Heart left ventricle (tissue), 16 donors: ENCODE data around the gene PIP5K1B. TPM values are rescaled to one million over a fixed set of nuclear protein-coding genes. Genes with fewer than 3 reads are reported as not detected.

Source experiments
- ATAC-seq, 4 donors: fragments of 200-7000 bp; cut with Tn5 transposase; one replicate each; pipeline ENCODE4 v1.9.1; 2020 to 2022; ENCODE audit warnings: moderate library complexity in 4 of 4, mild to moderate bottlenecking in 3 of 4, moderate number of reproducible peaks in 1 of 4
- DNase-seq, 5 donors: peaks; one replicate each; pipeline ENCODE4 v3.0.0-alpha.2; 2020
- H3K27ac ChIP-seq, 12 donors: fragments of 200-600 bp; sonication (generic) in 4 of 12; one replicate each; pipeline versions ENCODE4 v1.5.0 to v1.8.0; 2016 to 2022; ENCODE audit warnings: mild to moderate bottlenecking in 2 of 12
- H3K27me3 ChIP-seq, 9 donors: fragments of 200-600 bp; sonication (generic) in 2 of 9; one replicate each; pipeline versions ENCODE4 v1.5.1 to v1.8.0; 2016 to 2022; ENCODE audit warnings: mild to moderate bottlenecking in 3 of 9
- H3K36me3 ChIP-seq, 9 donors: fragments of 200-600 bp; sonication (generic) in 2 of 9; one replicate each; pipeline versions ENCODE4 v1.5.0 to v1.8.0; 2018 to 2022; ENCODE audit warnings: mild to moderate bottlenecking in 2 of 9
- H3K4me1 ChIP-seq, 12 donors: fragments of 200-600 bp; sonication (generic) in 4 of 12; one replicate each; pipeline versions ENCODE4 v1.5.0 to v1.8.0; 2016 to 2022; ENCODE audit warnings: mild to moderate bottlenecking in 3 of 12
- H3K4me3 ChIP-seq, 12 donors: fragments of 200-600 bp; sonication (generic) in 4 of 12; one replicate each; pipeline versions ENCODE4 v1.5.0 to v1.8.0; 2017 to 2022; ENCODE audit warnings: mild to moderate bottlenecking in 9 of 12, moderate library complexity in 4 of 12
- H3K9me3 ChIP-seq, 12 donors: fragments of 200-600 bp; sonication (generic) in 4 of 12; one replicate each; pipeline versions ENCODE4 v1.5.0 to v1.8.0; 2016 to 2022; ENCODE audit warnings: mild to moderate bottlenecking in 1 of 12
- CTCF ChIP-seq, 12 donors: fragments of 200-600 bp; sonication (generic) in 4 of 12; IDR thresholded peaks; one replicate each; pipeline versions ENCODE4 v1.5.0 to v1.8.0; 2018 to 2022; ENCODE audit warnings: antibody characterized with exemption in 12 of 12, mild to moderate bottlenecking in 5 of 12
- POLR2A ChIP-seq, 2 donors: fragments of 450-650 bp; IDR thresholded peaks; one replicate each; pipeline ENCODE4 v1.6.1; 2017; ENCODE audit warnings: antibody characterized with exemption in 2 of 2, mild to moderate bottlenecking in 2 of 2, moderate library complexity in 2 of 2
- WGBS, 4 donors: extraction: QIAGEN DNeasy Blood & Tissue Kit in 2 of 4; methylation state at CpG; one replicate each; pipeline versions ENCODE4 v1.1.5 to v1.1.7; 2013 to 2018; 5-methylcytosine and 5-hydroxymethylcytosine counted together
- intact Hi-C, 10 donors: fragments of 100-400 bp; cut with DNase I; formaldehyde crosslinking; loops; one replicate each; pipeline versions ENCODE4 v1.11.1 to v1.14.2; 2022
- polyA plus RNA-seq, 2 donors: library from polyadenylated mRNA; stranded (reverse); fragments of 200-250 nt; gene quantifications; one replicate each; pipeline ENCODE4 v1.2.3, GENCODE V29; 2013
- total RNA-seq, 9 donors: library from RNA; depleted of rRNA in 2 of 9; stranded (reverse); fragments of >200 nt in 2 of 9; fragmentation: NEBNext Ultra II Directional in 3 of 9; extraction: Animal tissue kit (Norgen Biotek cat#: 25700) in 3 of 9; gene quantifications; one replicate each; pipeline versions ENCODE4 v1.1.0 to v1.2.4, GENCODE V29; 2016 to 2023
- donor health status: ischemic (EF 13 %, LVEDD 7.1; RV severe dilation, severe dysfunction).
- donor health status: healthy with polysubstance abuse.
- donor health status: DM: no; HTN: yes; CAD: no.
- donor health status: DM: no; HTN: no; CAD: no.
- donor health status: ischemic (EF 25% LVEDD 6.9; RV normal size, moderate dysfunction).
- donor health status: ischemic (EF 25% LVEDD 5.7; RV mildly dilated, moderate dysfunction).
- donor health status: healthy.
- donor health status: DM: yes; HTN: yes; CAD: no.
- donor health status: ischemic (EF 35%, LVEDD 5.7; RV mildly dilated, moderate dysfunction).
- donor health status: nonischemic (EF 11% LVEDD 7.7; RV severe dilation, severe dysfunction).
- donor health status: DM: yes; HTN: yes; CAD: no.
- donor health status: PGD.
- donor health status: ischemic (EF 29% LVEDD 5.4; RV normal size, mild dysfunction).
- donor health status: nonischemic (EF 23%, LVEDD 6.1; RV moderate dilation, normal function).

Gene PIP5K1B
- total and polyA plus RNA-seq, 11 donors, result 8.6 to 68.0 (median 47.5) TPM

GRCh38 chr9:68762570-68762969 lies 57.5 kb downstream of the PIP5K1B start:
- ATAC-seq, result peak in 1 of 4 donors; percentile 18
- WGBS, 4 donors, result 58 to 66% (median 64%) methylated on average over 4 of the region's 4 CpGs

GRCh38 chr9:68763104-68763503 lies 58.1 kb downstream of the PIP5K1B start:
- Histone ChIP-seq H3K4me1 (peaks cover 0 to 39% (median 6%) of the 10 kb centered on the region in 12 donors), H3K36me3 (no peaks in the 10 kb centered on the region), H3K4me3 (no peak overlapping the region), H3K9me3 (peaks cover 0 to 11% (median 0%) of the 10 kb centered on the region in 12 donors), H3K27me3 (no peaks in the 10 kb centered on the region), H3K27ac (no peak overlapping the region)
- intact Hi-C loops, result loop anchor here in 1 of 10 donors (10.0 kb wide), 1 partner anchor 48 kb away; no protein-coding TSS in a partner anchor
- DNase-seq, result no peak
- WGBS, 4 donors, result 73 to 90% (median 85%) methylated on average over 3 of the region's 3 CpGs
- no peak for TF ChIP-seq CTCF (IDR thresholded peaks at IDR 0.05)
- no peak for TF ChIP-seq POLR2A (IDR thresholded peaks at IDR 0.05)
- ATAC-seq, result no peak

More at GRCh38 chr9:68762570-68762969, 57.5 kb downstream of the PIP5K1B start:
- Histone ChIP-seq H3K27ac (no peak overlapping the region), H3K4me3 (no peak overlapping the region), H3K9me3 (peaks cover 0 to 15% (median 0%) of the 10 kb centered on the region in 12 donors), H3K36me3 (no peaks in the 10 kb centered on the region), H3K27me3 (no peaks in the 10 kb centered on the region), H3K4me1 (peaks cover 0 to 44% (median 7%) of the 10 kb centered on the region in 12 donors)
- no peak for DNase-seq
- intact Hi-C loops, result loop anchor here in 1 of 10 donors (10.0 kb wide), 1 partner anchor 48 kb away; no protein-coding TSS in a partner anchor
- TF ChIP-seq CTCF (IDR thresholded peaks at IDR 0.05) (no peak), POLR2A (IDR thresholded peaks at IDR 0.05) (no peak)

- Histone ChIP-seq H3K27ac (peak overlapping the region in 1 of 12 donors; percentile 1), H3K4me3 (no peak overlapping the region), H3K27me3 (no peaks in the 10 kb centered on the region), H3K9me3 (no peaks in the 10 kb centered on the region), H3K4me1 (peaks cover 0 to 27% (median 6%) of the 10 kb centered on the region in 12 donors), H3K36me3 (no peaks in the 10 kb centered on the region)
- WGBS, 4 donors, result 45 to 77% (median 56%) methylated on average over 3 of the region's 3 CpGs
- intact Hi-C loops, result loop anchor here in 1 of 10 donors (10.0 kb wide), 1 partner anchor 54 kb away; no protein-coding TSS in a partner anchor
- peak in 1 of 4 donors; percentile 38 for ATAC-seq
- TF ChIP-seq POLR2A (IDR thresholded peaks at IDR 0.05) (no peak), CTCF (IDR thresholded peaks at IDR 0.05) (no peak)
- no peak for DNase-seq
Measured at GRCh38 chr9:68768619-68769018, 63.6 kb downstream of the PIP5K1B start.

GRCh38 chr9:68769852-68770251 lies 64.8 kb downstream of the PIP5K1B start:
- intact Hi-C loops, result loop anchor here in 2 of 10 donors (10.0 kb wide), 2 partner anchors 55 to 235 kb away; no protein-coding TSS in a partner anchor
- Histone ChIP-seq H3K27ac (no peak overlapping the region), H3K27me3 (no peaks in the 10 kb centered on the region), H3K4me3 (no peak overlapping the region), H3K36me3 (no peaks in the 10 kb centered on the region), H3K4me1 (peaks cover 0 to 34% (median 8%) of the 10 kb centered on the region in 12 donors), H3K9me3 (no peaks in the 10 kb centered on the region)
- no peak for TF ChIP-seq POLR2A (IDR thresholded peaks at IDR 0.05)
- TF ChIP-seq CTCF (IDR thresholded peaks at IDR 0.05), result no peak
- ATAC-seq (no peak), DNase-seq (no peak)
- 83 to 91% (median 87%) methylated on average over 5 of the region's 5 CpGs for WGBS, 4 donors
